ENCODE results near the gene MCTP2.

Gene MCTP2

DNA sequence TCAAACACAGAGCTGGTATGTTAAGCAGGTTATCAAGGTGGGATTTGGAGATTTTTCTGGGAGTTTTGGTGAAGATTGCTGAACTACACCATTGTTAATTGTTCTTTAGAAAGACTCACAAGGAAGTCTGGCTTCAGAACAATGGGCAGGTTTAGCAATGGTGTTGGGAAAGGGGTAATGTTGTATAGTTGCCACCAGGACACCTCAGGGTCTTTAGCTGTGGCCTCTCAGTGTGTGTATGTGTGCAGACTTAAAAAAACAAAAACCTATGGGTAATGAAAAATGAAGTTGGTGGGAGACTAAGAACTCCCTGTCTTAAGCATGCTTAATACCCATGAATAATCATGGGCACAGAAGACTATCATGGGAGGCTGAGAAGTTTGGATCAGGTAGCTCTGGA is 91.7 kb downstream of the MCTP2 start:
- Histone ChIP-seq H3K9me3 (ENCODE audit: severe bottlenecking) (no peaks in the 10 kb centered on the region), H3K36me3 (no peaks in the 10 kb centered on the region), H3K27ac (no peak overlapping the region), H3K4me3 (ENCODE audit: low read depth, low read length) (no peak overlapping the region), H3K27me3 (ENCODE audit: insufficient read depth, low read depth, severe bottlenecking) (peaks cover 33% of the 10 kb centered on the region)
- TF ChIP-seq, protein P1, sequence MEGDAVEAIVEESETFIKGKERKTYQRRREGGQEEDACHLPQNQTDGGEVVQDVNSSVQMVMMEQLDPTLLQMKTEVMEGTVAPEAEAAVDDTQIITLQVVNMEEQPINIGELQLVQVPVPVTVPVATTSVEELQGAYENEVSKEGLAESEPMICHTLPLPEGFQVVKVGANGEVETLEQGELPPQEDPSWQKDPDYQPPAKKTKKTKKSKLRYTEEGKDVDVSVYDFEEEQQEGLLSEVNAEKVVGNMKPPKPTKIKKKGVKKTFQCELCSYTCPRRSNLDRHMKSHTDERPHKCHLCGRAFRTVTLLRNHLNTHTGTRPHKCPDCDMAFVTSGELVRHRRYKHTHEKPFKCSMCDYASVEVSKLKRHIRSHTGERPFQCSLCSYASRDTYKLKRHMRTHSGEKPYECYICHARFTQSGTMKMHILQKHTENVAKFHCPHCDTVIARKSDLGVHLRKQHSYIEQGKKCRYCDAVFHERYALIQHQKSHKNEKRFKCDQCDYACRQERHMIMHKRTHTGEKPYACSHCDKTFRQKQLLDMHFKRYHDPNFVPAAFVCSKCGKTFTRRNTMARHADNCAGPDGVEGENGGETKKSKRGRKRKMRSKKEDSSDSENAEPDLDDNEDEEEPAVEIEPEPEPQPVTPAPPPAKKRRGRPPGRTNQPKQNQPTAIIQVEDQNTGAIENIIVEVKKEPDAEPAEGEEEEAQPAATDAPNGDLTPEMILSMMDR (IDR thresholded peaks at IDR 0.05; ENCODE audit: low read depth, low read length), result no peak
- no peak for DNase-seq

DNA sequence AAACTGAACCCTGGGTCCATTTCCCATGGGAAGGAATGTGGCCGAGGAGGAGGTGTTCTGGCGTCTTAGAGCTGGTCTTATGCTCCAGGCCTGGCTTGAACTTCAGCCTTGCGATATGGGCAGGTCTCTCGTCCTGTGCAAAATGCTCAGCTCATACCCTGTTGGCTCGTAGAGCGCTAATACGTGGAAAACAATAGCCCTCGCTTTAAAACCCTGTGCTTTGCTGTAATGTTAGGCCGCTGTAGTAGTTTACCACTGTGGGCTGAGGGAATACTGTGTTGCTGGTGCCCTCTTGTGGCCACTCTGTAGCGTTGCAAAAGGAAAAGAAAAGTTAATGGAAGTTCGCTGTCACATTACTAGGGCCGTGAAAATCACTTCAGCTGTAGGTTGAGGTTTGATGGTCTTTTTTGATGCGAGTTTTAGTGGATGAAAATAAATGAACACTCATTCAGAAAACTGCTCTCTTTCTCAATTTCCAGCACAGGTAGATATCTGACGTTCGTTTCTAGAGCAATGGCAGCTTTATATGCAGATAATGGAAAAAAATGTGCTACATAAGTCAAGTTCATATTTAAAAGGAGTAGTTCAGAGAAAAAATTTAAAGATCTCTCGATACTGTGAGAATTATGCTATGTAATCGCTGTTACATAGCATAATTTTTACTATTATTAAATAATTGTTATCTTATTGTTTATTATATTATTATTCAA is 92.9 kb downstream of the MCTP2 start:
- peak; percentile 18 for DNase-seq

DNA sequence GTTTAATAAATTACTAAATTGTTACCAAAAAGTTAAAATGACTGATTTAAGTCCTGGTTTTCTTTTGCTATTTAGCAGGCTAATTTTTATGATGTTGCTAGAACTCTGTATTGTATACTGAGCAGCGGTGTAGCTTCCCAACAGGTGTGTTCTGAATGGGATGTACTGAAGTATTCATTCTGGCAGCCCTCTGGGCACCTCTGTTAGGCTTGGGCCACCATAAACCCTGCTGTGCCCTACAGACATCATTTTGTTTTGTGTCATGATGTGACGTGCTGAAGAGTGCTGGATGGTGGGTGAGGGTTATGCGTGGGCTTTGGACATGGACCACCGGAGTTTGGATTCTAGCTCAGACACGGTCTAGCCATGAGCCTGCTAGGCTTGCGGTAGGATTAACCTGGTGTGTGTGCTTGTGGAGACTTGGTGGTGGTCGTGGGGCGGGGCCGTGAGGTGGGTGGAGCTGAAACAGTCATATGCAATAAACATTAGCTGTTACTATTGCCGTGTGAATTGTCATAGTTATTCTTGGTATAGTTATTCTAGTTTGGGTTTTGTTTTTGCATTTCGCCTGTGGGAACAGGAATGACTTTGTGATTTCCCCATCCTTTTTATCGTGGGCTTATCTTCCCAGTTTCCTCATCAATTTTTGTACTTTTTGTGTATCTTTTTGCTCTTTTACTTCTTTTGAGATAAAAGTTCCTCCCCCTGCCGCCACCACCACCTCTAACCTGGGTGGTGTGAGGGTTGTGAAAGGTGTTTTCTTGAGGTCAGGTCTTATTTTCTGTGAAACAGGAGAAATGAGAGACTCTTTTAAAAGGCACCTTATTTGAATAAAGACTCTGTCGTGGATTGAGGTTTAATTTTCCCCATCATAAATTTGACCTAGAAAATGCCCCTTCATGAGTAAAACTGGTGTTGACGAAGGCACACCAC is 93.7 kb downstream of the MCTP2 start:
- Histone ChIP-seq H3K4me3 (ENCODE audit: low read depth, low read length) (no peak overlapping the region), H3K27me3 (ENCODE audit: insufficient read depth, low read depth, severe bottlenecking) (peaks cover 38% of the 10 kb centered on the region), H3K9me3 (ENCODE audit: severe bottlenecking) (no peaks in the 10 kb centered on the region), H3K36me3 (no peaks in the 10 kb centered on the region), H3K27ac (no peak overlapping the region)
- TF ChIP-seq, protein P1 (IDR thresholded peaks at IDR 0.05; ENCODE audit: low read depth, low read length), result no peak
- no peak for DNase-seq

More for the DNA sequence above, 92.9 kb downstream of the MCTP2 start:
- Histone ChIP-seq H3K27me3 (ENCODE audit: insufficient read depth, low read depth, severe bottlenecking) (peaks cover 34% of the 10 kb centered on the region), H3K9me3 (ENCODE audit: severe bottlenecking) (no peaks in the 10 kb centered on the region), H3K4me3 (ENCODE audit: low read depth, low read length) (no peak overlapping the region), H3K36me3 (no peaks in the 10 kb centered on the region), H3K27ac (no peak overlapping the region)
- TF ChIP-seq, protein P1 (IDR thresholded peaks at IDR 0.05; ENCODE audit: low read depth, low read length), result peak; percentile 82

DNA sequence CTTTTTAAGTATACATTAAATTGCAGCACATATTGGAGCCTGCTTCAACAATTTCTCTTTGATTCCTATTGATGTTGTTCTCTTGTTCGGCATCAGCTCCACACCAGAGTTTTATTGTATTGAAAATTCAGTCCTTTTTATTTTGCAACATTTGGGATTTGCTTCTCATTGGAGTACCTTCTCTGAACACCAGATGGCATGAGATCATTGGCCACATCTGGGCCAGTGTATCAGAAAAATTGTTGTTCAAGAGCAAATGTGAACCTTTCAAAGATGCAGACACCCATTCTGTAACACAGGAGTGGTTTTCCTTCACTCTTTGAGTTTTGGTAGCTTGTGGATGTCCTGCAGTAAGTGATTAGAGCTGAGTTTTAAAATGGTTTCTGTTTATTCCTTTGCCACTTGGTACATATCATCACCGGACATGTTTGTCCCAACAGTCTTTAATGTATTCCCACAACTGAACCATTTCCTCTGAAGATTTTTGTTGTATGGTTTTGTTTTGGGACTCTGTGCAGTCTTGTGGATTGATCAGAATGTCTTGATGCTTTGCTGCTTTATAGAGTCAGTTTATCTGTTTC is 96.1 kb downstream of the MCTP2 start:
- DNase-seq, result no peak
- no peak overlapping the region for H3K4me3 ChIP-seq (ENCODE audit: low read depth, low read length)
- H3K36me3 ChIP-seq, result no peaks in the 10 kb centered on the region
- TF ChIP-seq, protein P1 (IDR thresholded peaks at IDR 0.05; ENCODE audit: low read depth, low read length), result peak; percentile 27; the same call in 1 of the 2 replicates
- no peaks in the 10 kb centered on the region for H3K9me3 ChIP-seq (ENCODE audit: severe bottlenecking)
- H3K27ac ChIP-seq, result no peak overlapping the region
- peaks cover 44% of the 10 kb centered on the region for H3K27me3 ChIP-seq (ENCODE audit: insufficient read depth, low read depth, severe bottlenecking)

DNA sequence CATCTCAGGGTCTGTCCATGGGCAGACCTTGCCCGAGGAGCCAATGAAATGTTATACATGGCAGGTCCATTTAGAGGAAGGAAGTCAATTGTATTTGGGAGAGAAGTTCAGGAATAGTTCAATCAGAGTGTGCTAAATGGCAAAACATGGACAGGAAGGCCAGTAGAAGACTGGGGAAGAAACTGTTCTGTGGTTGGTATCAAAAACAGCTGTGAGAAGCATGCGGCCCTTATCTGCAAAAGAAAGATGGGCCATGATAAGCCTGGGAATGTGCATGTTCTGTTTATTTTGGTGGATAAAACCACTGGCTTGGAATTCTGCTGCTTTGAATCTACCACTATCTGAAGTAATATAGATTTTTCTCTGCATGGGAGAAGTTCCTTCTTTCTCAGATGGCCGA is 100.4 kb downstream of the MCTP2 start:
- Histone ChIP-seq H3K36me3 (no peaks in the 10 kb centered on the region), H3K9me3 (ENCODE audit: severe bottlenecking) (no peaks in the 10 kb centered on the region), H3K27me3 (ENCODE audit: insufficient read depth, low read depth, severe bottlenecking) (peaks cover 66% of the 10 kb centered on the region), H3K4me3 (ENCODE audit: low read depth, low read length) (no peak overlapping the region), H3K27ac (no peak overlapping the region)
- DNase-seq, result no peak
- TF ChIP-seq, protein P1 (IDR thresholded peaks at IDR 0.05; ENCODE audit: low read depth, low read length), result no peak

Data from WERI-Rb-1 (cell line).